WTC11 (cell line): ENCODE measurements around the gene ING5. TPM values are rescaled to one million over a fixed set of nuclear protein-coding genes. Genes with fewer than 3 reads are reported as not detected.
"Not testable (repeated sequence)": the region's sequence is repeated elsewhere in the genome, so short reads cannot be mapped to it uniquely, and the experiment has no call there.

Source experiments
- ATAC-seq: fragments of 200-7000 bp; cut with Tn5 transposase; 2 replicates; pipeline ENCODE4 v1.10.0; 2021; ENCODE audit warnings: mild to moderate bottlenecking, moderate library complexity
- CTCF ChIA-PET: fragments of 300-600 bp; sonication (Branson Sonifier 250); formaldehyde crosslinking; loops from one replicate; lab custom pipeline; 2021; ENCODE audit warnings: antibody characterized with exemption; lab: Charles Lee
- POLR2A ChIA-PET: fragments of 350-600 bp; sonication (Branson Sonifier 250); formaldehyde crosslinking; loops from one replicate; lab custom pipeline; 2021; ENCODE audit warnings: antibody characterized with exemption; lab: Charles Lee
- DNase-seq: peaks from one replicate; pipeline ENCODE4 v3.0.0; 2021; ENCODE audit warnings: low spot score
- H3K27ac Mint-ChIP-seq: 2 replicates; pipeline ENCODE4 v1.8.0; 2021; ENCODE audit warnings: mixed read lengths
- H3K27me3 Mint-ChIP-seq: 2 replicates; pipeline ENCODE4 v1.8.0; 2021; ENCODE audit warnings: low read depth, mild to moderate bottlenecking, moderate library complexity, mixed read lengths
- H3K36me3 Mint-ChIP-seq: 2 replicates; pipeline ENCODE4 v1.8.0; 2021; ENCODE audit warnings: mixed read lengths
- H3K4me1 Mint-ChIP-seq: 2 replicates; pipeline ENCODE4 v1.8.0; 2022; ENCODE audit warnings: mixed read lengths
- H3K4me3 Mint-ChIP-seq: 2 replicates; pipeline ENCODE4 v1.8.0; 2021; ENCODE audit warnings: mild to moderate bottlenecking, moderate library complexity, mixed read lengths
- H3K9me3 Mint-ChIP-seq: 2 replicates; pipeline ENCODE4 v1.8.0; 2021; ENCODE audit warnings: mixed read lengths
- JAZF1 ChIP-seq: fragments of 250-450 bp; sonication (Bioruptor Pico); IDR thresholded peaks from 2 replicates; pipeline ENCODE4 v1.9.0; 2021; ENCODE audit warnings: moderate library complexity, mild to moderate bottlenecking, inconsistent platforms
- NFYB ChIP-seq: sonication (generic); formaldehyde crosslinking; conservative IDR thresholded peaks from 2 replicates; pipeline ENCODE4 v1.8.0; 2022; ENCODE audit warnings: low read depth, missing genetic modification reagents
- OVOL2 ChIP-seq: fragments of 250-450 bp; sonication (Bioruptor Pico); IDR thresholded peaks from 2 replicates; pipeline ENCODE4 v1.9.0; 2021; ENCODE audit warnings: mild to moderate bottlenecking, borderline replicate concordance
- SOX15 ChIP-seq: fragments of 250-450 bp; sonication (Bioruptor Pico); IDR thresholded peaks from 2 replicates; pipeline ENCODE4 v1.9.0; 2021; ENCODE audit warnings: mild to moderate bottlenecking
- TEAD4 ChIP-seq: sonication (generic); formaldehyde crosslinking; IDR thresholded peaks from 2 replicates; pipeline ENCODE4 v1.8.0; 2022; ENCODE audit warnings: mild to moderate bottlenecking, missing genetic modification reagents
- ZNF416 ChIP-seq: fragments of 250-450 bp; sonication (Bioruptor Pico); IDR thresholded peaks from 2 replicates; pipeline ENCODE4 v1.9.0; 2021; ENCODE audit warnings: mild to moderate bottlenecking, inconsistent platforms
- total RNA-seq: library from RNA; stranded (reverse); gene quantifications from 3 replicates; pipeline ENCODE4 v1.2.3, GENCODE V29; 2021
- TF ChIP-seq, protein P1 (sequence below): sonication (generic); formaldehyde crosslinking; conservative IDR thresholded peaks from 2 replicates; pipeline ENCODE4 v1.8.1; 2023; ENCODE audit warnings: mild to moderate bottlenecking, low read depth, missing genetic modification reagents, moderate library complexity
- TF ChIP-seq, protein P2 (sequence below): fragments of 250-450 bp; sonication (Bioruptor Pico); IDR thresholded peaks from 2 replicates; pipeline ENCODE4 v2.1.2; 2022; ENCODE audit warnings: mild to moderate bottlenecking, moderate library complexity
- TF ChIP-seq, protein P3 (sequence below): sonication (generic); formaldehyde crosslinking; IDR thresholded peaks from 2 replicates; pipeline ENCODE4 v1.8.1; 2023; ENCODE audit warnings: mild to moderate bottlenecking, moderate library complexity, missing genetic modification reagents
- TF ChIP-seq, protein P4 (sequence below): sonication (generic); formaldehyde crosslinking; IDR thresholded peaks from 2 replicates; pipeline ENCODE4 v1.8.0; 2023; ENCODE audit warnings: mild to moderate bottlenecking, missing genetic modification reagents
- TF ChIP-seq, protein P5 (sequence below): sonication (generic); formaldehyde crosslinking; IDR thresholded peaks from 2 replicates; pipeline ENCODE4 v1.8.0; 2022; ENCODE audit warnings: mild to moderate bottlenecking, missing genetic modification reagents
- TF ChIP-seq, protein P6 (sequence below): fragments of 250-450 bp; sonication (Bioruptor Pico); IDR thresholded peaks from 2 replicates; pipeline ENCODE4 v1.9.0; 2021; ENCODE audit warnings: mild to moderate bottlenecking

The ING5 gene
- total RNA-seq, 1 experiment from 2014 or later: 43.1 TPM

DNA sequence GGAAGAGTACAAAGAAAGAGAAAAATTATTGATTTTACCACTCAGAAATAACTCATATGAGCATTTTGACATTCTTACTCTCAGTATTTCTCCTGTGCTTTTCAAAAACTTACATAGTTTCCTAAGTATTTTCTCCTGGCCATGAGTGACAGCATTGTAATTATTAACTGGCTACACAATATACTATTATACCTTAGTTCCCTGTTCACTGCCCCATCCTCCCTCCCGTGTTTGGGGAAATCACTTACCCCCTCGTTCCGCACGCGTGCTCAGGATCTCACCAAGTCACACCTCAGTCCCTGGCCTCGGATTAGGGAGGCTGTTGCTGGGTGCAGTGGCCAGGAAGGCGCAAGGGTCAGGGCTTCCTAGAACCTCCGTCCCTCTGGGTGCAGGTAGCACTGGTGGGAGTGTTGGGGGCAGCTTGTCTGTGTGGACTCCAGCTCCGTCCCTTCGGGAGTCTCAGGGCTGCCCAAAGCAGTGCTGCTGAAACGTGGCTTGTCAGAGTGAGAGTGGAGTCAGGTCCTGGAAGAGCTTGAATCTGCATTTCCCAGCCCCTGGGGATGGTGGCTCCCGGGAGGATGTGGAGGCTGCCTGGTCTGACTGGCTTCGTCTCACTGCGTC, 41.1 kb upstream of the ING5 start (continued):
- TF ChIP-seq, protein P1, sequence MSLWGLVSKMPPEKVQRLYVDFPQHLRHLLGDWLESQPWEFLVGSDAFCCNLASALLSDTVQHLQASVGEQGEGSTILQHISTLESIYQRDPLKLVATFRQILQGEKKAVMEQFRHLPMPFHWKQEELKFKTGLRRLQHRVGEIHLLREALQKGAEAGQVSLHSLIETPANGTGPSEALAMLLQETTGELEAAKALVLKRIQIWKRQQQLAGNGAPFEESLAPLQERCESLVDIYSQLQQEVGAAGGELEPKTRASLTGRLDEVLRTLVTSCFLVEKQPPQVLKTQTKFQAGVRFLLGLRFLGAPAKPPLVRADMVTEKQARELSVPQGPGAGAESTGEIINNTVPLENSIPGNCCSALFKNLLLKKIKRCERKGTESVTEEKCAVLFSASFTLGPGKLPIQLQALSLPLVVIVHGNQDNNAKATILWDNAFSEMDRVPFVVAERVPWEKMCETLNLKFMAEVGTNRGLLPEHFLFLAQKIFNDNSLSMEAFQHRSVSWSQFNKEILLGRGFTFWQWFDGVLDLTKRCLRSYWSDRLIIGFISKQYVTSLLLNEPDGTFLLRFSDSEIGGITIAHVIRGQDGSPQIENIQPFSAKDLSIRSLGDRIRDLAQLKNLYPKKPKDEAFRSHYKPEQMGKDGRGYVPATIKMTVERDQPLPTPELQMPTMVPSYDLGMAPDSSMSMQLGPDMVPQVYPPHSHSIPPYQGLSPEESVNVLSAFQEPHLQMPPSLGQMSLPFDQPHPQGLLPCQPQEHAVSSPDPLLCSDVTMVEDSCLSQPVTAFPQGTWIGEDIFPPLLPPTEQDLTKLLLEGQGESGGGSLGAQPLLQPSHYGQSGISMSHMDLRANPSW: no peak
- no peak for TF ChIP-seq SOX15
- TF ChIP-seq, protein P2, sequence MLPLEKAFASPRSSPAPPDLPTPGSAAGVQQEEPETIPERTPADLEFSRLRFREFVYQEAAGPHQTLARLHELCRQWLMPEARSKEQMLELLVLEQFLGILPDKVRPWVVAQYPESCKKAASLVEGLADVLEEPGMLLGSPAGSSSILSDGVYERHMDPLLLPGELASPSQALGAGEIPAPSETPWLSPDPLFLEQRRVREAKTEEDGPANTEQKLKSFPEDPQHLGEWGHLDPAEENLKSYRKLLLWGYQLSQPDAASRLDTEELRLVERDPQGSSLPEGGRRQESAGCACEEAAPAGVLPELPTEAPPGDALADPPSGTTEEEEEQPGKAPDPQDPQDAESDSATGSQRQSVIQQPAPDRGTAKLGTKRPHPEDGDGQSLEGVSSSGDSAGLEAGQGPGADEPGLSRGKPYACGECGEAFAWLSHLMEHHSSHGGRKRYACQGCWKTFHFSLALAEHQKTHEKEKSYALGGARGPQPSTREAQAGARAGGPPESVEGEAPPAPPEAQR: no peak

DNA sequence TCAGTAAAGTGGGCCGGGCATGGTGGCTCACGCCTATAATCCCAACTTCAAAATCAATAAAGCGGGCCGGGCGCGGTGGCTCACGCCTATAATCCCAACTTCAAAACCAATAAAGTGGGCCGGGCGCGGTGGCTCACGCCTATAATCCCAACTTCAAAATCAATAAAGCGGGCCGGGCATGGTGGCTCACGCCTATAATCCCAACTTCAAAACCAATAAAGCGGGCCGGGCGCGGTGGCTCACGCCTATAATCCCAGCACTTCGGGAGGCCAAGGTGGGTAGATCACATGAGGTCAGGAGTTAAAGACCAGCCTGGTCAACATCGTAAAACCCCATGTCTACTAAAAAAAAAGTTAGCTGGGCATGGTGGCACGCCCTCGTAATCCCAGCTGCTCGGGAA, 39.1 kb upstream of the ING5 start:
- H3K4me1 Mint-ChIP-seq, DNase-seq, POLR2A ChIA-PET, H3K4me3 Mint-ChIP-seq, H3K27ac Mint-ChIP-seq, H3K27me3 Mint-ChIP-seq, ATAC-seq, H3K9me3 Mint-ChIP-seq, CTCF ChIA-PET: not testable (repeated sequence)
- peaks cover 35% of the 10 kb centered on the region for H3K36me3 Mint-ChIP-seq

DNA sequence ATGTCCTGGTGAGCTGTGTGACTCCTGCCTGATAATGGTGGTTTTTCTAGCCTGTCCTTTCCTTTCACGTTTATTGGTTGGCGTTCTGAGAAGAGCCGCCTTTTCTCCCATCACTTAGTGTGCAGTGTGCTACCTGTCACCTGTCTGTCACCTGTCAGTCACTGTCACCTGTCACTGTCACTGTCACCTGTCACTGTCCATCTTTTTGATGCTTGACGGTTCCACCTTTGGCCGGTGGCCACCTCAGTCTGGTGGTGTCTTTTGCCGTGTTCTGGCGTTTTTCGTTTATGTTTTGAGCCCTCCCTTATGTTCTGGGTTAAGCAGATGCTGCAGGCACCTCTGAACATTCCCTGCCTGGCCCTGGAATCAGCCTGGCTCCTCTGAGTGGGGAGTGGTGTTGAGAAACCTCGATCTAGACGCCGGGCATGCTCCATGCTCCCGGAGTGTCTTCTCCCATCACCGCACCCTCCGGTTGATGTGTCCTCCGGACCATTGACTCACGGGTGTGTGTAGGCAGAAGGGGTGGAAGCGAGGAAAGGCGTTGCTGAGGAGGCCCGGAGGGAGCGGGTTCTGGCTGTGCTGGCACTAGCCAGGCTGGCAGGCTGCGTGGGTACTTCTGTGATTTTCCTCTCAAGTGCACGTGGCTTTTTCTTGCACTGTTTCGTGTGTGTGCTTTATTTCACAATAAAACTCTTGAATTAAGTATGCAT, 36.0 kb upstream of the ING5 start:
- POLR2A ChIA-PET: no interaction called here
- DNase-seq (no peak), ATAC-seq (no peak)
- Mint-ChIP-seq H3K27ac (peak overlapping the region; percentile 27), H3K4me1 (no peaks in the 10 kb centered on the region), H3K27me3 (no peaks in the 10 kb centered on the region), H3K9me3 (no peaks in the 10 kb centered on the region), H3K36me3 (peaks cover 35% of the 10 kb centered on the region), H3K4me3 (no peak overlapping the region)
- CTCF ChIA-PET: interaction anchor here (1.0 to 1.5 kb wide), 4 partner anchors 10 to 213 kb away, joined by 3 to 6 read pairs (median 3); partner anchors contain the start of genes D2HGDH and ING5
- TF ChIP-seq TEAD4 (CRISPR knock-in tag): no peak
- TF ChIP-seq, protein P3, sequence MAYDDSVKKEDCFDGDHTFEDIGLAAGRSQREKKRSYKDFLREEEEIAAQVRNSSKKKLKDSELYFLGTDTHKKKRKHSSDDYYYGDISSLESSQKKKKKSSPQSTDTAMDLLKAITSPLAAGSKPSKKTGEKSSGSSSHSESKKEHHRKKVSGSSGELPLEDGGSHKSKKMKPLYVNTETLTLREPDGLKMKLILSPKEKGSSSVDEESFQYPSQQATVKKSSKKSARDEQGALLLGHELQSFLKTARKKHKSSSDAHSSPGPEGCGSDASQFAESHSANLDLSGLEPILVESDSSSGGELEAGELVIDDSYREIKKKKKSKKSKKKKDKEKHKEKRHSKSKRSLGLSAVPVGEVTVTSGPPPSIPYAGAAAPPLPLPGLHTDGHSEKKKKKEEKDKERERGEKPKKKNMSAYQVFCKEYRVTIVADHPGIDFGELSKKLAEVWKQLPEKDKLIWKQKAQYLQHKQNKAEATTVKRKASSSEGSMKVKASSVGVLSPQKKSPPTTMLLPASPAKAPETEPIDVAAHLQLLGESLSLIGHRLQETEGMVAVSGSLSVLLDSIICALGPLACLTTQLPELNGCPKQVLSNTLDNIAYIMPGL: no peak

DNA sequence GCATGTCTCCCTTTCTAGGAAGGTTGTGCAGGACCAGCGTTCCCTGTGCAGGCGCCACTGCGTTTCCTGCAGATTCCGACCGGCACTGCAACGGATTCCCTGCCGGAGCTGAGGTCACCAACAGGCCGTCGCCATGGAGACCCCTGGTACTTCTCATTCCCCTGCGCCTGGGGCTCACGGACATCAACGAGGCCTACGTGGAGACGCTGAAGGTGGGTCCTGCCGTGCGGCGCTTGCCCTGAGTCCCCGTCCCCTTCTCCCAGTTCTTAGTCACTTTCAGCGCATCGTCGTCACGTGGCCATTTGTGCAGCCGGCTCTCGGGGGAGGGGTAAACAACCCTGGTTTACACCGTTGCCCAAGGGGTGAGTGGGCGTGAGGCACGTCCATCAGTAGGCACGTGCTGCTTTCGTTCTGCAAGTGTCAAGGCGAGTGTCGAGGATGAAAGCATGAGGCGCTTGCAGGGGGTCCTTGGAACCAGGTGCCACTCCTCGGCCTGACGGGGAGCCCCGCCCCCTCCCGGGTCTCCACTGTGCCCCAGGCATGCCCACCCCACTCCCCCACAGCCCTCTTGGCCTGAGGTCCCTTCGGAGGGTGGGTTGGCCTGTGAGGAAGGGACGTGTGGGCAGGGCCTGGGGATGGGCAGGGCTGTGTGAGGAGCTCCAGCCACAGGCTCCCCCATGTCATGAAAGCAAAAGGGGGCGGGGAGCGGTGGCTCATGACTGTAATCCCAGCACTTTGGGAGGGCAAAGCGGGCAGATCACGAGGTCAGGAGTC, 35.0 kb upstream of the ING5 start:
- POLR2A ChIA-PET: no interaction called here
- peaks cover 30% of the 10 kb centered on the region for H3K36me3 Mint-ChIP-seq
- no peaks in the 10 kb centered on the region for H3K27me3 Mint-ChIP-seq

More for the DNA sequence above, 35.0 kb upstream of the ING5 start:
- Mint-ChIP-seq H3K4me3 (no peak overlapping the region), H3K9me3 (no peaks in the 10 kb centered on the region), H3K27ac (no peak overlapping the region), H3K4me1 (no peaks in the 10 kb centered on the region)
- DNase-seq (no peak), ATAC-seq (no peak)
- CTCF ChIA-PET: interaction anchor here (1.5 kb wide), 1 partner anchor 35 kb away, joined by 3 read pairs; the partner anchor contains the start of gene ING5
- TF ChIP-seq, protein P4, sequence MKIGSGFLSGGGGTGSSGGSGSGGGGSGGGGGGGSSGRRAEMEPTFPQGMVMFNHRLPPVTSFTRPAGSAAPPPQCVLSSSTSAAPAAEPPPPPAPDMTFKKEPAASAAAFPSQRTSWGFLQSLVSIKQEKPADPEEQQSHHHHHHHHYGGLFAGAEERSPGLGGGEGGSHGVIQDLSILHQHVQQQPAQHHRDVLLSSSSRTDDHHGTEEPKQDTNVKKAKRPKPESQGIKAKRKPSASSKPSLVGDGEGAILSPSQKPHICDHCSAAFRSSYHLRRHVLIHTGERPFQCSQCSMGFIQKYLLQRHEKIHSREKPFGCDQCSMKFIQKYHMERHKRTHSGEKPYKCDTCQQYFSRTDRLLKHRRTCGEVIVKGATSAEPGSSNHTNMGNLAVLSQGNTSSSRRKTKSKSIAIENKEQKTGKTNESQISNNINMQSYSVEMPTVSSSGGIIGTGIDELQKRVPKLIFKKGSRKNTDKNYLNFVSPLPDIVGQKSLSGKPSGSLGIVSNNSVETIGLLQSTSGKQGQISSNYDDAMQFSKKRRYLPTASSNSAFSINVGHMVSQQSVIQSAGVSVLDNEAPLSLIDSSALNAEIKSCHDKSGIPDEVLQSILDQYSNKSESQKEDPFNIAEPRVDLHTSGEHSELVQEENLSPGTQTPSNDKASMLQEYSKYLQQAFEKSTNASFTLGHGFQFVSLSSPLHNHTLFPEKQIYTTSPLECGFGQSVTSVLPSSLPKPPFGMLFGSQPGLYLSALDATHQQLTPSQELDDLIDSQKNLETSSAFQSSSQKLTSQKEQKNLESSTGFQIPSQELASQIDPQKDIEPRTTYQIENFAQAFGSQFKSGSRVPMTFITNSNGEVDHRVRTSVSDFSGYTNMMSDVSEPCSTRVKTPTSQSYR (CRISPR knock-in tag): no peak
- TF ChIP-seq, protein P5, sequence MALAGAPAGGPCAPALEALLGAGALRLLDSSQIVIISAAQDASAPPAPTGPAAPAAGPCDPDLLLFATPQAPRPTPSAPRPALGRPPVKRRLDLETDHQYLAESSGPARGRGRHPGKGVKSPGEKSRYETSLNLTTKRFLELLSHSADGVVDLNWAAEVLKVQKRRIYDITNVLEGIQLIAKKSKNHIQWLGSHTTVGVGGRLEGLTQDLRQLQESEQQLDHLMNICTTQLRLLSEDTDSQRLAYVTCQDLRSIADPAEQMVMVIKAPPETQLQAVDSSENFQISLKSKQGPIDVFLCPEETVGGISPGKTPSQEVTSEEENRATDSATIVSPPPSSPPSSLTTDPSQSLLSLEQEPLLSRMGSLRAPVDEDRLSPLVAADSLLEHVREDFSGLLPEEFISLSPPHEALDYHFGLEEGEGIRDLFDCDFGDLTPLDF: no peak
- TF ChIP-seq JAZF1: no peak
- TF ChIP-seq OVOL2 (CRISPR knock-in tag): no peak
- no peak for TF ChIP-seq NFYB (CRISPR knock-in tag)
- TF ChIP-seq ZNF416 (CRISPR knock-in tag): no peak
- TF ChIP-seq, protein P6, sequence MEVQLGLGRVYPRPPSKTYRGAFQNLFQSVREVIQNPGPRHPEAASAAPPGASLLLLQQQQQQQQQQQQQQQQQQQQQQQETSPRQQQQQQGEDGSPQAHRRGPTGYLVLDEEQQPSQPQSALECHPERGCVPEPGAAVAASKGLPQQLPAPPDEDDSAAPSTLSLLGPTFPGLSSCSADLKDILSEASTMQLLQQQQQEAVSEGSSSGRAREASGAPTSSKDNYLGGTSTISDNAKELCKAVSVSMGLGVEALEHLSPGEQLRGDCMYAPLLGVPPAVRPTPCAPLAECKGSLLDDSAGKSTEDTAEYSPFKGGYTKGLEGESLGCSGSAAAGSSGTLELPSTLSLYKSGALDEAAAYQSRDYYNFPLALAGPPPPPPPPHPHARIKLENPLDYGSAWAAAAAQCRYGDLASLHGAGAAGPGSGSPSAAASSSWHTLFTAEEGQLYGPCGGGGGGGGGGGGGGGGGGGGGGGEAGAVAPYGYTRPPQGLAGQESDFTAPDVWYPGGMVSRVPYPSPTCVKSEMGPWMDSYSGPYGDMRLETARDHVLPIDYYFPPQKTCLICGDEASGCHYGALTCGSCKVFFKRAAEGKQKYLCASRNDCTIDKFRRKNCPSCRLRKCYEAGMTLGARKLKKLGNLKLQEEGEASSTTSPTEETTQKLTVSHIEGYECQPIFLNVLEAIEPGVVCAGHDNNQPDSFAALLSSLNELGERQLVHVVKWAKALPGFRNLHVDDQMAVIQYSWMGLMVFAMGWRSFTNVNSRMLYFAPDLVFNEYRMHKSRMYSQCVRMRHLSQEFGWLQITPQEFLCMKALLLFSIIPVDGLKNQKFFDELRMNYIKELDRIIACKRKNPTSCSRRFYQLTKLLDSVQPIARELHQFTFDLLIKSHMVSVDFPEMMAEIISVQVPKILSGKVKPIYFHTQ (CRISPR knock-in tag): no peak
